Fibroblast of skin of abdomen (primary cell): ENCODE results near the gene TPSD1.
"Not testable (repeated sequence)": the region's sequence is repeated elsewhere in the genome, so short reads cannot be mapped to it uniquely, and the experiment has no call there.

Experiments used
- DNase-seq: peaks from one replicate; pipeline ENCODE4 v3.0.0-alpha.2; 2013

The TPSD1 gene

GRCh38 chr16:1263591-1264344 lies 7.9 kb downstream of the TPSD1 start:
- no peak for DNase-seq

- DNase-seq = no peak
Observed at GRCh38 chr16:1264345-1265089, 8.6 kb downstream of the TPSD1 start.

GRCh38 chr16:1265090-1265630 lies 9.3 kb downstream of the TPSD1 start:
- no peak for DNase-seq

- DNase-seq = no peak
Observed at GRCh38 chr16:1265826-1266225, 10.0 kb downstream of the TPSD1 start.

GRCh38 chr16:1269418-1269817 lies 13.5 kb downstream of the TPSD1 start:
- DNase-seq = not testable (repeated sequence)

GRCh38 chr16:1271380-1271723 lies 15.5 kb downstream of the TPSD1 start:
- no peak for DNase-seq

- peak; percentile 10 for DNase-seq
Observed at GRCh38 chr16:1271724-1272413, 16.0 kb downstream of the TPSD1 start.

- DNase-seq = no peak
Observed at GRCh38 chr16:1272453-1273198, 16.8 kb downstream of the TPSD1 start.

- no peak for DNase-seq
Observed at GRCh38 chr16:1273816-1274215, 17.9 kb downstream of the TPSD1 start.

GRCh38 chr16:1274767-1275166 lies 18.9 kb downstream of the TPSD1 start:
- DNase-seq = no peak

GRCh38 chr16:1275791-1276579 lies 20.1 kb downstream of the TPSD1 start:
- no peak for DNase-seq

GRCh38 chr16:1276580-1276878 lies 20.7 kb downstream of the TPSD1 start:
- DNase-seq = no peak

- DNase-seq = no peak
Observed at GRCh38 chr16:1277151-1277598, 21.3 kb downstream of the TPSD1 start.

- no peak for DNase-seq
Observed at GRCh38 chr16:1277617-1278282, 21.9 kb downstream of the TPSD1 start.

- no peak for DNase-seq
Observed at GRCh38 chr16:1278477-1278876, 22.6 kb downstream of the TPSD1 start.

- DNase-seq = no peak
Observed at GRCh38 chr16:1279081-1279944, 23.4 kb downstream of the TPSD1 start.

GRCh38 chr16:1279945-1280589 lies 24.2 kb downstream of the TPSD1 start:
- DNase-seq = no peak

GRCh38 chr16:1280783-1281182 lies 24.9 kb downstream of the TPSD1 start:
- no peak for DNase-seq

GRCh38 chr16:1281517-1281916 lies 25.6 kb downstream of the TPSD1 start:
- DNase-seq = no peak
